ENCODE results near the gene EPS8L1. TPM values are rescaled to one million over a fixed set of nuclear protein-coding genes. Genes with fewer than 3 reads are reported as not detected.
"Not testable (repeated sequence)": the region's sequence is repeated elsewhere in the genome, so short reads cannot be mapped to it uniquely, and the experiment has no call there.

The EPS8L1 gene
- 64.6 TPM for total RNA-seq

GRCh38 chr19:55075371-55075998, at the start of gene EPS8L1:
Gene EPS8L1 (plus strand): TSS chr19:55075869. CDS start chr19:55076445, 576 bp downstream.
- DNase-seq (ENCODE audit: low spot score) = peak; percentile 74

GRCh38 chr19:55027140-55027471, 48.6 kb upstream of the EPS8L1 start:
- DNase-seq (ENCODE audit: low spot score) = not testable (repeated sequence)

GRCh38 chr19:55027472-55028337, 48.0 kb upstream of the EPS8L1 start:
- no peak for DNase-seq (ENCODE audit: low spot score)

- DNase-seq (ENCODE audit: low spot score) = no peak
These were observed 46.9 kb upstream of the EPS8L1 start for GRCh38 chr19:55028757-55029156.

- no peak for DNase-seq (ENCODE audit: low spot score)
These were observed 44.5 kb upstream of the EPS8L1 start for GRCh38 chr19:55031178-55031577.

- DNase-seq (ENCODE audit: low spot score) = no peak
These were observed 43.4 kb upstream of the EPS8L1 start for GRCh38 chr19:55032170-55032800.

- DNase-seq (ENCODE audit: low spot score) = not testable (repeated sequence)
These were observed 42.6 kb upstream of the EPS8L1 start for GRCh38 chr19:55032976-55033643.

GRCh38 chr19:55034751-55035150, 40.9 kb upstream of the EPS8L1 start:
- no peak for DNase-seq (ENCODE audit: low spot score)

GRCh38 chr19:55036058-55036457, 39.6 kb upstream of the EPS8L1 start:
- DNase-seq (ENCODE audit: low spot score) = no peak

GRCh38 chr19:55037603-55038002, 38.1 kb upstream of the EPS8L1 start:
- not testable (repeated sequence) for DNase-seq (ENCODE audit: low spot score)

GRCh38 chr19:55040654-55041053, 35.0 kb upstream of the EPS8L1 start:
- not testable (repeated sequence) for DNase-seq (ENCODE audit: low spot score)

GRCh38 chr19:55041244-55041626, 34.4 kb upstream of the EPS8L1 start:
- no peak for DNase-seq (ENCODE audit: low spot score)

- DNase-seq (ENCODE audit: low spot score) = no peak
These were observed 33.9 kb upstream of the EPS8L1 start for GRCh38 chr19:55041627-55042343.

- DNase-seq (ENCODE audit: low spot score) = no peak
These were observed 33.4 kb upstream of the EPS8L1 start for GRCh38 chr19:55042344-55042678.

GRCh38 chr19:55042688-55043087, 33.0 kb upstream of the EPS8L1 start:
- no peak for DNase-seq (ENCODE audit: low spot score)

- no peak for DNase-seq (ENCODE audit: low spot score)
These were observed 31.4 kb upstream of the EPS8L1 start for GRCh38 chr19:55044286-55044685.

GRCh38 chr19:55044771-55045716, 30.6 kb upstream of the EPS8L1 start:
- no peak for DNase-seq (ENCODE audit: low spot score)

GRCh38 chr19:55046975-55047622, 28.6 kb upstream of the EPS8L1 start:
- DNase-seq (ENCODE audit: low spot score) = no peak

GRCh38 chr19:55047951-55048350, 27.7 kb upstream of the EPS8L1 start:
- no peak for DNase-seq (ENCODE audit: low spot score)

- no peak for DNase-seq (ENCODE audit: low spot score)
These were observed 27.2 kb upstream of the EPS8L1 start for GRCh38 chr19:55048446-55048845.
